ENCODE measurements around the gene DBH.

Gene DBH

GRCh38 chr9:133676450-133676849 lies 40.3 kb downstream of the DBH start:
- Histone ChIP-seq H3K27me3 (ENCODE audit: control insufficient read depth, low read length) (no peaks in the 10 kb centered on the region), H3K9me2 (replicated peaks; ENCODE audit: control insufficient read depth, low read length) (no peaks in the 10 kb centered on the region), H4K20me1 (ENCODE audit: control insufficient read depth, insufficient read depth, low read depth, low read length) (no peaks in the 10 kb centered on the region), H3K4me1 (ENCODE audit: control insufficient read depth, low read length) (no peaks in the 10 kb centered on the region), H3K36me3 (ENCODE audit: control insufficient read depth, low read length) (no peaks in the 10 kb centered on the region), H3F3A (ENCODE audit: control insufficient read depth, insufficient read depth) (no peaks in the 10 kb centered on the region), H3K4me2 (ENCODE audit: low read length) (no peak overlapping the region), H3K27ac (ENCODE audit: low read depth, low read length) (no peak overlapping the region), H3K79me2 (ENCODE audit: control insufficient read depth, low read length) (no peaks in the 10 kb centered on the region), H3K4me3 (ENCODE audit: low read length) (no peak overlapping the region), H3K9me3 (ENCODE audit: control insufficient read depth, insufficient read depth, low read length) (no peaks in the 10 kb centered on the region)
- TF ChIP-seq CTCF (IDR thresholded peaks at IDR 0.05; ENCODE audit: low read depth, low read length, poor library complexity, severe bottlenecking): no peak
- TF ChIP-seq EZH2phosphoT487 (IDR thresholded peaks at IDR 0.05; ENCODE audit: borderline replicate concordance, low read length): no peak

- Histone ChIP-seq H3K4me2 (ENCODE audit: low read length) (no peak overlapping the region), H3F3A (ENCODE audit: control insufficient read depth, insufficient read depth) (no peaks in the 10 kb centered on the region), H3K79me2 (ENCODE audit: control insufficient read depth, low read length) (no peaks in the 10 kb centered on the region), H3K4me1 (ENCODE audit: control insufficient read depth, low read length) (peaks cover 3% of the 10 kb centered on the region), H3K9me2 (replicated peaks; ENCODE audit: control insufficient read depth, low read length) (no peaks in the 10 kb centered on the region), H3K36me3 (ENCODE audit: control insufficient read depth, low read length) (no peaks in the 10 kb centered on the region), H3K4me3 (ENCODE audit: low read length) (no peak overlapping the region), H3K27me3 (ENCODE audit: control insufficient read depth, low read length) (no peaks in the 10 kb centered on the region), H4K20me1 (ENCODE audit: control insufficient read depth, insufficient read depth, low read depth, low read length) (no peaks in the 10 kb centered on the region), H3K27ac (ENCODE audit: low read depth, low read length) (no peak overlapping the region), H3K9me3 (ENCODE audit: control insufficient read depth, insufficient read depth, low read length) (no peaks in the 10 kb centered on the region)
- TF ChIP-seq CTCF (IDR thresholded peaks at IDR 0.05; ENCODE audit: low read depth, low read length, poor library complexity, severe bottlenecking) (no peak), EZH2phosphoT487 (IDR thresholded peaks at IDR 0.05; ENCODE audit: borderline replicate concordance, low read length) (no peak)
Measured at GRCh38 chr9:133677126-133678010, 41.2 kb downstream of the DBH start.

- no peak overlapping the region for H3K27ac ChIP-seq (ENCODE audit: low read depth, low read length)
Measured at GRCh38 chr9:133679056-133679455, 42.9 kb downstream of the DBH start.

More at GRCh38 chr9:133679056-133679455, 42.9 kb downstream of the DBH start:
- no peaks in the 10 kb centered on the region for H3K27me3 ChIP-seq (ENCODE audit: control insufficient read depth, low read length)
- no peaks in the 10 kb centered on the region for H3K9me3 ChIP-seq (ENCODE audit: control insufficient read depth, insufficient read depth, low read length)
- H3K4me1 ChIP-seq (ENCODE audit: control insufficient read depth, low read length): peaks cover 19% of the 10 kb centered on the region
- no peaks in the 10 kb centered on the region for H3F3A ChIP-seq (ENCODE audit: control insufficient read depth, insufficient read depth)
- H4K20me1 ChIP-seq (ENCODE audit: control insufficient read depth, insufficient read depth, low read depth, low read length): no peaks in the 10 kb centered on the region
- no peak overlapping the region for H3K4me3 ChIP-seq (ENCODE audit: low read length)
- no peaks in the 10 kb centered on the region for H3K79me2 ChIP-seq (ENCODE audit: control insufficient read depth, low read length)
- TF ChIP-seq EZH2phosphoT487 (IDR thresholded peaks at IDR 0.05; ENCODE audit: borderline replicate concordance, low read length) (no peak), CTCF (IDR thresholded peaks at IDR 0.05; ENCODE audit: low read depth, low read length, poor library complexity, severe bottlenecking) (no peak)
- no peaks in the 10 kb centered on the region for H3K9me2 ChIP-seq (replicated peaks; ENCODE audit: control insufficient read depth, low read length)
- no peaks in the 10 kb centered on the region for H3K36me3 ChIP-seq (ENCODE audit: control insufficient read depth, low read length)
- no peak overlapping the region for H3K4me2 ChIP-seq (ENCODE audit: low read length)
